H1 (cell line): ENCODE measurements around the gene RAB26. TPM values are rescaled to one million over a fixed set of nuclear protein-coding genes. Genes with fewer than 3 reads are reported as not detected.

Experiments
- CTCF ChIA-PET: fragments of 300-600 bp; sonication (Branson Sonifier 250); formaldehyde crosslinking; loops from one replicate; lab custom pipeline; 2021; ENCODE audit not compliant: partially characterized antibody; lab: Charles Lee
- POLR2A ChIA-PET: fragments of 300-600 bp; sonication (Branson Sonifier 250); formaldehyde crosslinking; loops from one replicate; lab custom pipeline; 2021; ENCODE audit warnings: inconsistent platforms; ENCODE audit not compliant: partially characterized antibody; lab: Charles Lee
- DNase-seq, 2 experiments: peaks; one replicate each; pipeline versions ENCODE4 v3.0.0 to v3.0.0-alpha.2; 2010 to 2022; ENCODE audit warnings: low spot score in 2 of 2, low read depth in 1 of 2, mixed read lengths in 1 of 2
- FAIRE-seq: peaks from 2 replicates; lab custom pipeline; 2011; peaks lifted over from hg19 to GRCh38; lab: Jason Lieb, UNC
- H2AFZ ChIP-seq: 2 replicates; pipeline ENCODE4 v1.8.1; 2012; ENCODE audit warnings: low read length, inconsistent platforms
- H2AK5ac ChIP-seq: 2 replicates; pipeline ENCODE4 v1.6.1; 2013; ENCODE audit warnings: low read depth, low read length
- H2BK120ac ChIP-seq: replicated peaks from 2 replicates; pipeline ENCODE3; 2013; ENCODE audit warnings: low read depth, low read length, inconsistent platforms
- H2BK12ac ChIP-seq: 2 replicates; pipeline ENCODE4 v1.6.1; 2013; ENCODE audit warnings: low read depth, low read length
- H2BK15ac ChIP-seq: 2 replicates; pipeline ENCODE4 v1.6.1; 2013; ENCODE audit warnings: low read length
- H2BK20ac ChIP-seq: 2 replicates; pipeline ENCODE4 v1.6.1; 2013; ENCODE audit warnings: low read length
- H2BK5ac ChIP-seq: 2 replicates; pipeline ENCODE4 v1.6.1; 2013; ENCODE audit warnings: low read depth, low read length
- H3K14ac ChIP-seq: 2 replicates; pipeline ENCODE4 v1.6.1; 2013; ENCODE audit warnings: inconsistent platforms; ENCODE audit not compliant: insufficient read length
- H3K18ac ChIP-seq: 2 replicates; pipeline ENCODE4 v1.6.1; 2013; ENCODE audit warnings: low read length; ENCODE audit errors: extremely low read depth
- H3K23ac ChIP-seq: 2 replicates; pipeline ENCODE4 v1.6.1; 2013; ENCODE audit warnings: inconsistent platforms; ENCODE audit not compliant: insufficient read length
- H3K23me2 ChIP-seq: 2 replicates; pipeline ENCODE4 v1.6.1; 2013; ENCODE audit warnings: low read depth, low read length
- H3K27ac ChIP-seq: 2 replicates; pipeline ENCODE4 v1.6.1; 2011; ENCODE audit warnings: low read depth, low read length, inconsistent platforms
- H3K27me3 ChIP-seq, 4 experiments: replicated peaks in 1 of 4; 1 replicate in 1 of 4; 2 replicates in 3 of 4; pipeline versions ENCODE4 v1.6.1 to v1.8.1; 2011 to 2013; ENCODE audit warnings: low read length in 3 of 4, mild to moderate bottlenecking in 3 of 4, inconsistent platforms in 2 of 4, mixed read lengths in 2 of 4, moderate library complexity in 1 of 4; ENCODE audit not compliant: control insufficient read depth in 3 of 4, insufficient read depth in 3 of 4; ENCODE audit errors: extremely low read depth in 1 of 4
- H3K36me3 ChIP-seq, 4 experiments: 2 replicates each; pipeline versions ENCODE4 v1.6.1 to v1.8.1; 2011 to 2013; ENCODE audit warnings: mild to moderate bottlenecking in 4 of 4, low read length in 3 of 4, moderate library complexity in 2 of 4, control low read depth in 1 of 4, inconsistent platforms in 1 of 4; ENCODE audit not compliant: insufficient read depth in 4 of 4, control insufficient read depth in 2 of 4
- H3K4ac ChIP-seq: replicated peaks from 2 replicates; pipeline ENCODE3; 2013; ENCODE audit warnings: low read length, low read depth, mixed read lengths, inconsistent platforms; ENCODE audit not compliant: insufficient read length
- H3K4me1 ChIP-seq, 4 experiments: replicated peaks in 1 of 4; 1 replicate in 1 of 4; 2 replicates in 3 of 4; pipeline versions ENCODE4 v1.6.1 to v1.8.1; 2011 to 2013; ENCODE audit warnings: low read length in 3 of 4, inconsistent platforms in 2 of 4, mixed read lengths in 1 of 4; ENCODE audit not compliant: insufficient read depth in 4 of 4, control insufficient read depth in 3 of 4
- H3K4me2 ChIP-seq, 2 experiments: 2 replicates each; pipeline versions ENCODE4 v1.6.1 to v1.8.1; 2011 to 2013; ENCODE audit warnings: low read depth in 2 of 2, low read length in 2 of 2, control low read depth in 1 of 2, inconsistent platforms in 1 of 2, mild to moderate bottlenecking in 1 of 2; ENCODE audit not compliant: insufficient read depth in 1 of 2
- H3K4me3 ChIP-seq, 4 experiments: fragments of 200-600, 300-600 bp in 1 of 4; sonication (generic), shearing (Covaris generic), sonication (Bioruptor Twin) in 1 of 4; 2 replicates each; pipeline versions ENCODE4 v1.5.1 to v1.8.1; 2011 to 2016; ENCODE audit warnings: low read length in 4 of 4, low read depth in 3 of 4, control low read depth in 2 of 4, inconsistent platforms in 2 of 4, mild to moderate bottlenecking in 2 of 4, mixed read lengths in 1 of 4, moderate library complexity in 1 of 4; ENCODE audit not compliant: insufficient read depth in 2 of 4; ENCODE audit errors: extremely low read depth in 1 of 4
- H3K56ac ChIP-seq: replicated peaks from 2 replicates; pipeline ENCODE3; 2013; ENCODE audit warnings: low read depth, mild to moderate bottlenecking, mixed read lengths, low read length, inconsistent platforms; ENCODE audit not compliant: insufficient read length
- H3K79me1 ChIP-seq: 2 replicates; pipeline ENCODE4 v1.6.1; 2013; ENCODE audit warnings: low read depth, low read length, control low read depth
- H3K79me2 ChIP-seq, 2 experiments: 2 replicates each; pipeline versions ENCODE4 v1.6.1 to v1.8.1; 2012 to 2013; ENCODE audit warnings: low read length in 2 of 2, mild to moderate bottlenecking in 2 of 2, inconsistent platforms in 1 of 2; ENCODE audit not compliant: insufficient read depth in 2 of 2, control insufficient read depth in 1 of 2
- H3K9ac ChIP-seq, 4 experiments: replicated peaks in 1 of 4; 1 replicate in 1 of 4; 2 replicates in 3 of 4; pipeline versions ENCODE4 v1.6.1 to v1.8.1; 2011 to 2013; ENCODE audit warnings: low read depth in 3 of 4, low read length in 3 of 4, control low read depth in 2 of 4, mild to moderate bottlenecking in 2 of 4, moderate library complexity in 2 of 4, inconsistent platforms in 1 of 4; ENCODE audit errors: extremely low read depth in 1 of 4
- H3K9me3 ChIP-seq, 2 experiments: 2 replicates each; pipeline versions ENCODE4 v1.6.1 to v1.8.1; 2012 to 2013; ENCODE audit warnings: mild to moderate bottlenecking in 2 of 2, moderate library complexity in 2 of 2, control low read depth in 1 of 2, inconsistent platforms in 1 of 2, low read depth in 1 of 2, low read length in 1 of 2, mixed read lengths in 1 of 2; ENCODE audit not compliant: insufficient read depth in 2 of 2
- H4K20me1 ChIP-seq, 2 experiments: replicated peaks in 1 of 2; 2 replicates each; pipeline versions ENCODE3 to v1.8.1; 2011 to 2013; ENCODE audit warnings: inconsistent platforms in 2 of 2, low read length in 2 of 2, mild to moderate bottlenecking in 1 of 2; ENCODE audit not compliant: insufficient read depth in 2 of 2, control insufficient read depth in 1 of 2
- H4K5ac ChIP-seq: 2 replicates; pipeline ENCODE4 v1.6.1; 2013; ENCODE audit warnings: low read length, low read depth, mixed read lengths, inconsistent platforms; ENCODE audit not compliant: insufficient read length
- H4K8ac ChIP-seq: 2 replicates; pipeline ENCODE4 v1.8.0; 2013; ENCODE audit warnings: mild to moderate bottlenecking, moderate library complexity, low read length, inconsistent platforms; ENCODE audit not compliant: insufficient read depth; ENCODE audit errors: extremely low read depth
- H4K91ac ChIP-seq: replicated peaks from 2 replicates; pipeline ENCODE3; 2013; ENCODE audit warnings: low read length, mixed read lengths, inconsistent platforms; ENCODE audit not compliant: insufficient read length
- BRCA1 ChIP-seq: IDR thresholded peaks from 2 replicates; pipeline ENCODE4 v1.6.1; 2012; ENCODE audit warnings: low read depth, low read length, improper control_type of control experiment
- CHD2 ChIP-seq: IDR thresholded peaks from 2 replicates; pipeline ENCODE4 v1.6.1; 2012; ENCODE audit warnings: low read length, improper control_type of control experiment
- CREB1 ChIP-seq: IDR thresholded peaks from 2 replicates; pipeline ENCODE4 v1.6.1; 2012; ENCODE audit warnings: inconsistent platforms
- EGR1 ChIP-seq: IDR thresholded peaks from 2 replicates; pipeline ENCODE4 v1.6.1; 2011; ENCODE audit warnings: low read depth, low read length, borderline replicate concordance
- GTF2F1 ChIP-seq: IDR thresholded peaks from 2 replicates; pipeline ENCODE4 v1.6.1; 2012; ENCODE audit warnings: low read depth, low read length, improper control_type of control experiment, borderline replicate concordance
- PHF8 ChIP-seq: fragments of 200-600 bp; sonication (generic); conservative IDR thresholded peaks from 2 replicates; pipeline ENCODE4 v1.7.1; 2012; ENCODE audit warnings: low read depth, mild to moderate bottlenecking, inconsistent platforms, low read length, moderate library complexity
- RAD21 ChIP-seq, 2 experiments: IDR thresholded peaks in 1 of 2; conservative IDR thresholded peaks in 1 of 2; 2 replicates each; pipeline ENCODE4 v1.6.1; 2011; ENCODE audit warnings: low read depth in 2 of 2, low read length in 2 of 2, improper control_type of control experiment in 1 of 2, inconsistent platforms in 1 of 2, mild to moderate bottlenecking in 1 of 2, moderate library complexity in 1 of 2
- SP4 ChIP-seq: IDR thresholded peaks from 2 replicates; pipeline ENCODE4 v1.6.1; 2012; ENCODE audit warnings: low read length, inconsistent platforms
- WGBS, 2 experiments: shearing (Covaris generic) in 1 of 2; methylation state at CpG; one replicate each; pipeline versions ENCODE4 v1.1.6 to v1.1.7; 2013 to 2015; ENCODE audit warnings: low lambda C conversion rate in 2 of 2, mixed read lengths in 2 of 2, inconsistent platforms in 1 of 2, low coverage in 1 of 2, missing lambda C conversion rate in 1 of 2; ENCODE audit not compliant: insufficient replicate concordance in 2 of 2, insufficient coverage in 1 of 2, insufficient read length in 1 of 2; ENCODE audit errors: extremely low coverage in 1 of 2, missing lambda C conversion rate in 1 of 2; 5-methylcytosine and 5-hydroxymethylcytosine counted together
- polyA plus RNA-seq, 7 experiments: library from polyadenylated mRNA; depleted of rRNA in 3 of 7; stranded (reverse) in 5 of 7; unstranded in 2 of 7; fragments of >200 nt in 5 of 7; fragments of 200-250 nt in 2 of 7; gene quantifications; 1 replicate in 5 of 7; 2 replicates in 1 of 7; 4 replicates in 1 of 7; pipeline versions ENCODE4 v1.2.1 to v1.2.3, GENCODE V29; 2011 to 2013; ENCODE audit warnings: missing spikeins in 2 of 7, mixed read lengths in 2 of 7
- total RNA-seq: library from RNA; stranded (reverse); fragmentation: NEBNext Ultra II Directional; extraction: Animal tissue kit (Norgen Biotek cat#: 25700); gene quantifications from 2 replicates; pipeline ENCODE4 v1.2.1, GENCODE V29; 2021

Gene RAB26
- total and polyA plus RNA-seq, 2 of the 8 experiments (the other 6 are each of a cell fraction or from before 2014, with no cell fraction given) = 4.3 to 5.4 TPM

- Histone ChIP-seq H2BK120ac (no peak overlapping the region), H3K4me2 (no peak overlapping the region), H3K4ac (no peak overlapping the region), H4K5ac (no peak overlapping the region), H3K36me3 (peaks cover 5 to 24% (median 10%) of the 10 kb centered on the region in 4 experiments; a peak in 7 of 8 replicates), H2AK5ac (no peak overlapping the region), H3K56ac (no peak overlapping the region), H2BK15ac (no peak overlapping the region), H3K14ac (no peak overlapping the region), H4K20me1 (peaks cover 0 to 12% of the 10 kb centered on the region in 2 experiments), H2BK5ac (no peak overlapping the region), H2BK12ac (no peak overlapping the region), H3K4me1 (peaks cover 0 to 7% (median 2%) of the 10 kb centered on the region in 4 experiments; a peak in 4 of 7 replicates), H2AFZ (no peak overlapping the region), H3K27ac (no peak overlapping the region), H3K23ac (no peak overlapping the region), H3K9ac (no peak overlapping the region), H3K9me3 (no peaks in the 10 kb centered on the region), H3K79me2 (no peaks in the 10 kb centered on the region), H3K18ac (no peak overlapping the region), H3K23me2 (peaks cover 2% of the 10 kb centered on the region; the same call in 1 of the 2 replicates), H3K79me1 (no peaks in the 10 kb centered on the region), H3K27me3 (no peaks in the 10 kb centered on the region; a peak in 1 of 7 replicates), H2BK20ac (no peak overlapping the region), H4K8ac (no peak overlapping the region), H4K91ac (no peak overlapping the region), H3K4me3 (no peak overlapping the region)
- DNase-seq = no peak
- POLR2A ChIA-PET = interaction anchor here (0.6 to 3.2 kb wide), 12 partner anchors 8 to 333 kb away, joined by 3 to 23 read pairs (median 4); partner anchors contain the start of genes ATP6V0C, DNASE1L2, ECI1 and RPS2
- WGBS, 2 experiments = 95% methylated on average over 26 of the region's 43 CpGs; no CpG with 5 or more reads in 1 of the 2 experiments
- CTCF ChIA-PET = interaction anchor here (1.0 to 1.9 kb wide), 3 partner anchors 14 to 321 kb away, joined by 3 to 5 read pairs (median 4); no protein-coding TSS in a partner anchor
- FAIRE-seq = no peak
- TF ChIP-seq CREB1 (no peak), SP4 (no peak), BRCA1 (no peak), PHF8 (no peak), CHD2 (no peak), GTF2F1 (no peak), EGR1 (no peak), RAD21 (IDR thresholded peaks at IDR 0.05 in 1 of 2, conservative IDR thresholded peaks at IDR 0.05 in 1 of 2; ENCODE audit: low read depth in 2 of 2, low read length in 2 of 2) (no peak)
Observed at GRCh38 chr16:2180461-2180860, 32.0 kb downstream of the RAB26 start.
